SK-N-SH (cell line): ENCODE results near the gene KCNE2. TPM values are rescaled to one million over a fixed set of nuclear protein-coding genes. Genes with fewer than 3 reads are reported as not detected.
A peak's percentile ranks its signal among the peaks of the same experiment; 100 is the strongest.

ENCODE experiments used
- CTCF ChIA-PET: fragments of 300-600, 350-600 bp; formaldehyde crosslinking; extraction: SDS; loops from one replicate; lab custom pipeline; 2021; lab: Yijun Ruan, JAX
- POLR2A ChIA-PET: fragments of 350-600 bp; sonication (Branson Sonifier 250); formaldehyde crosslinking; extraction: SDS; loops from one replicate; lab custom pipeline; 2020; ENCODE audit warnings: antibody characterized with exemption, inconsistent platforms; lab: Yijun Ruan, JAX
- DNase-seq: peaks from one replicate; pipeline ENCODE4 v3.0.0; 2012
- H2AFZ ChIP-seq: fragments of 200-600 bp; sonication (generic); 2 replicates; pipeline ENCODE4 v1.8.1; 2016; ENCODE audit warnings: antibody characterized with exemption, mild to moderate bottlenecking, low read depth
- H3F3A ChIP-seq: fragments of 200-600 bp; sonication (generic); replicated peaks from 2 replicates; pipeline ENCODE3; 2016; ENCODE audit warnings: antibody characterized with exemption, mild to moderate bottlenecking; ENCODE audit not compliant: insufficient read depth
- H3K27ac ChIP-seq, 2 experiments: fragments of 200-500 bp in 1 of 2; fragments of 200-600 bp in 1 of 2; sonication (Bioruptor generic) in 1 of 2; sonication (generic), shearing (Covaris generic) in 1 of 2; 2 replicates each; pipeline versions ENCODE4 v1.5.1 to v1.6.1; 2014 to 2016; ENCODE audit warnings: low read depth in 2 of 2, inconsistent platforms in 1 of 2, low read length in 1 of 2, mild to moderate bottlenecking in 1 of 2, mixed read lengths in 1 of 2
- H3K27me3 ChIP-seq: fragments of 200-600 bp; sonication (generic), shearing (Covaris generic); 2 replicates; pipeline ENCODE4 v1.6.1; 2016; ENCODE audit warnings: mixed run types; ENCODE audit not compliant: insufficient read depth
- H3K36me3 ChIP-seq, 2 experiments: fragments of 200-500 bp in 1 of 2; fragments of 200-600 bp in 1 of 2; sonication (Bioruptor generic) in 1 of 2; sonication (generic) in 1 of 2; replicated peaks in 1 of 2; 2 replicates each; pipeline versions ENCODE3 to v1.5.1; 2014 to 2016; ENCODE audit warnings: low read length in 1 of 2, mild to moderate bottlenecking in 1 of 2; ENCODE audit not compliant: insufficient read depth in 2 of 2, control insufficient read depth in 1 of 2
- H3K4me1 ChIP-seq, 2 experiments: fragments of 200-500 bp in 1 of 2; fragments of 200-600 bp in 1 of 2; sonication (Bioruptor generic) in 1 of 2; sonication (generic), shearing (Covaris generic) in 1 of 2; 2 replicates each; pipeline versions ENCODE4 v1.5.1 to v1.6.1; 2014 to 2016; ENCODE audit warnings: low read depth in 1 of 2, low read length in 1 of 2, mixed run types in 1 of 2; ENCODE audit not compliant: insufficient read depth in 2 of 2, control insufficient read depth in 1 of 2
- H3K4me2 ChIP-seq: fragments of 200-600 bp; sonication (generic), shearing (Covaris generic); 2 replicates; pipeline ENCODE4 v1.6.1; 2017; ENCODE audit warnings: mixed run types
- H3K4me3 ChIP-seq, 2 experiments: fragments of 200-500 bp in 1 of 2; fragments of 200-600 bp in 1 of 2; sonication (Bioruptor generic) in 1 of 2; sonication (generic), shearing (Covaris generic) in 1 of 2; 2 replicates each; pipeline versions ENCODE4 v1.5.1 to v1.8.1; 2014 to 2016; ENCODE audit warnings: low read depth in 2 of 2, inconsistent platforms in 1 of 2, low read length in 1 of 2, mild to moderate bottlenecking in 1 of 2, mixed read lengths in 1 of 2, moderate library complexity in 1 of 2
- H3K79me2 ChIP-seq: fragments of 200-600 bp; sonication (generic); 2 replicates; pipeline ENCODE4 v1.8.1; 2017; ENCODE audit warnings: mild to moderate bottlenecking; ENCODE audit not compliant: insufficient read depth
- H3K9ac ChIP-seq: fragments of 200-600 bp; sonication (generic); 2 replicates; pipeline ENCODE4 v1.6.1; 2017; ENCODE audit warnings: mixed run types
- H3K9me2 ChIP-seq: fragments of 200-600 bp; sonication (generic); 2 replicates; pipeline ENCODE4 v1.6.1; 2017; ENCODE audit warnings: mixed run types
- H3K9me3 ChIP-seq: fragments of 200-600 bp; sonication (generic); 2 replicates; pipeline ENCODE4 v1.6.1; 2017; ENCODE audit warnings: mixed run types, mild to moderate bottlenecking, moderate library complexity
- H4K20me1 ChIP-seq: fragments of 200-600 bp; sonication (generic); 2 replicates; pipeline ENCODE4 v1.6.1; 2017; ENCODE audit warnings: mild to moderate bottlenecking, mixed run types; ENCODE audit not compliant: insufficient read depth
- CTCF ChIP-seq: fragments of 200-600 bp; sonication (generic); IDR thresholded peaks from 2 replicates; pipeline ENCODE4 v1.6.1; 2017; ENCODE audit warnings: antibody characterized with exemption, mild to moderate bottlenecking, moderate library complexity
- ELF1 ChIP-seq: IDR thresholded peaks from 2 replicates; pipeline ENCODE4 v1.4.0; 2012
- EZH2phosphoT487 ChIP-seq: fragments of 200-600 bp; sonication (generic); IDR thresholded peaks from 2 replicates; pipeline ENCODE4 v1.6.1; 2017; ENCODE audit warnings: low read depth, mixed run types, mild to moderate bottlenecking, antibody characterized with exemption, moderate library complexity, borderline replicate concordance
- FOXJ3 ChIP-seq: sonication (generic); formaldehyde crosslinking; IDR thresholded peaks from 2 replicates; pipeline ENCODE4 v1.5.1; 2020; ENCODE audit warnings: mild to moderate bottlenecking, missing genetic modification reagents
- GATA2 ChIP-seq: sonication (generic); formaldehyde crosslinking; IDR thresholded peaks from 2 replicates; pipeline ENCODE4 v1.5.0; 2020; ENCODE audit warnings: mild to moderate bottlenecking, missing genetic modification reagents
- MAX ChIP-seq: IDR thresholded peaks from 2 replicates; pipeline ENCODE4 v1.4.0; 2012; ENCODE audit warnings: low read depth
- MEF2A ChIP-seq: IDR thresholded peaks from 2 replicates; pipeline ENCODE4 v1.4.0; 2012; ENCODE audit warnings: low read depth, borderline replicate concordance
- MXI1 ChIP-seq: IDR thresholded peaks from 2 replicates; pipeline ENCODE4 v1.6.1; 2012; ENCODE audit warnings: mild to moderate bottlenecking, low read depth, low read length, improper control_type of control experiment
- NRF1 ChIP-seq: IDR thresholded peaks from 2 replicates; pipeline ENCODE4 v1.6.1; 2012; ENCODE audit warnings: low read depth, mild to moderate bottlenecking, low read length
- PBX3 ChIP-seq: IDR thresholded peaks from 2 replicates; pipeline ENCODE4; 2012
- RAD21 ChIP-seq: IDR thresholded peaks from 2 replicates; pipeline ENCODE4 v1.6.1; 2012; ENCODE audit warnings: mild to moderate bottlenecking, low read length
- REST ChIP-seq: IDR thresholded peaks from 2 replicates; pipeline ENCODE4 v1.6.1; 2012; ENCODE audit warnings: mild to moderate bottlenecking, low read depth, low read length, moderate library complexity
- RXRA ChIP-seq: IDR thresholded peaks from 2 replicates; pipeline ENCODE4 v1.4.0; 2012; ENCODE audit warnings: low read depth, mild to moderate bottlenecking, borderline replicate concordance
- SMC3 ChIP-seq: IDR thresholded peaks from 2 replicates; pipeline ENCODE4 v1.6.1; 2012; ENCODE audit warnings: low read depth, low read length, improper control_type of control experiment
- WGBS: methylation state at CpG from one replicate; pipeline ENCODE4 v1.1.6; 2017; ENCODE audit warnings: low lambda C conversion rate; 5-methylcytosine and 5-hydroxymethylcytosine counted together
- polyA plus RNA-seq, 3 experiments: library from polyadenylated mRNA; depleted of rRNA; stranded (reverse); fragments of >200 nt; gene quantifications; 2 replicates each; pipeline ENCODE4 v1.2.3, GENCODE V29; 2012
- TF ChIP-seq, protein P1 (sequence below): fragments of 150-350 bp; IDR thresholded peaks from 2 replicates; pipeline ENCODE4 v1.6.1; 2017; ENCODE audit warnings: antibody characterized with exemption, low read length, low read depth, borderline replicate concordance

The KCNE2 gene
- polyA plus RNA-seq, 1 of the 3 experiments (the other 2 are of a cell fraction), result 0.05 TPM

GRCh38 chr21:34351786-34352241 lies 12.0 kb upstream of the KCNE2 start:
- Histone ChIP-seq H3K4me3 (no peak overlapping the region; a peak in 1 of 4 replicates), H3K4me1 (no peaks in the 10 kb centered on the region; a peak in 1 of 4 replicates), H3K36me3 (no peaks in the 10 kb centered on the region), H3K27me3 (no peaks in the 10 kb centered on the region; the same call in 1 of the 2 replicates), H3K9me2 (no peaks in the 10 kb centered on the region), H3K4me2 (no peak overlapping the region), H3K9me3 (no peaks in the 10 kb centered on the region), H3K9ac (no peak overlapping the region), H4K20me1 (no peaks in the 10 kb centered on the region), H3K79me2 (no peaks in the 10 kb centered on the region), H3F3A (no peaks in the 10 kb centered on the region), H3K27ac (no peak overlapping the region), H2AFZ (no peak overlapping the region)
- TF ChIP-seq MXI1 (peak; percentile 76), MAX (no peak), SMC3 (peak; percentile 93), RAD21 (peak; percentile 95), CTCF (peak; percentile 66), GATA2 (CRISPR knock-in tag) (no peak), RXRA (no peak), NRF1 (0 out of 2 replicates have a peak, but pooled peaks have one; percentile 4)
- TF ChIP-seq, protein P1, sequence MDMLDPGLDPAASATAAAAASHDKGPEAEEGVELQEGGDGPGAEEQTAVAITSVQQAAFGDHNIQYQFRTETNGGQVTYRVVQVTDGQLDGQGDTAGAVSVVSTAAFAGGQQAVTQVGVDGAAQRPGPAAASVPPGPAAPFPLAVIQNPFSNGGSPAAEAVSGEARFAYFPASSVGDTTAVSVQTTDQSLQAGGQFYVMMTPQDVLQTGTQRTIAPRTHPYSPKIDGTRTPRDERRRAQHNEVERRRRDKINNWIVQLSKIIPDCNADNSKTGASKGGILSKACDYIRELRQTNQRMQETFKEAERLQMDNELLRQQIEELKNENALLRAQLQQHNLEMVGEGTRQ, result no peak
- WGBS, result 20% methylated on average over 5 of the region's 6 CpGs
- ChIA-PET POLR2A (no interaction called here), CTCF (interaction anchor here (0.9 to 22.3 kb wide), 10 partner anchors 9 to 428 kb away, joined by 3 to 407 read pairs (median 4); no protein-coding TSS in a partner anchor)
- peak; percentile 66 for DNase-seq

- no peak overlapping the region for H3K4me2 ChIP-seq
- no peaks in the 10 kb centered on the region for H3K9me2 ChIP-seq
- no peaks in the 10 kb centered on the region; a peak in 1 of 4 replicates for H3K4me1 ChIP-seq
- no peak overlapping the region for H3K4me3 ChIP-seq
- no peaks in the 10 kb centered on the region for H3K9me3 ChIP-seq
- H3F3A ChIP-seq, result no peaks in the 10 kb centered on the region
- no peaks in the 10 kb centered on the region for H3K36me3 ChIP-seq
- no peak overlapping the region for H2AFZ ChIP-seq
- no peak overlapping the region for H3K9ac ChIP-seq
- H3K27me3 ChIP-seq, result no peaks in the 10 kb centered on the region; the same call in 1 of the 2 replicates
- ChIA-PET CTCF (interaction anchor here (0.7 to 22.3 kb wide), 10 partner anchors 9 to 433 kb away, joined by 3 to 407 read pairs (median 3); no protein-coding TSS in a partner anchor), POLR2A (no interaction called here)
- H3K27ac ChIP-seq, result no peak overlapping the region
- no peaks in the 10 kb centered on the region for H4K20me1 ChIP-seq
- no peaks in the 10 kb centered on the region for H3K79me2 ChIP-seq
- no peak for DNase-seq
- WGBS, result 56% methylated on average over 4 of the region's 4 CpGs
- TF ChIP-seq ELF1, result no peak
- no peak for TF ChIP-seq FOXJ3
- no peak for TF ChIP-seq EZH2phosphoT487
- TF ChIP-seq MEF2A, result no peak
- no peak for TF ChIP-seq REST
- no peak for TF ChIP-seq CTCF
- no peak for TF ChIP-seq PBX3
- TF ChIP-seq, protein P1, result no peak
- TF ChIP-seq SMC3, result no peak
These were observed 11.2 kb upstream of the KCNE2 start for GRCh38 chr21:34352556-34352955.
